HG03196 (cell line): ENCODE measurements around the gene MED27.
A peak's percentile ranks its signal among the peaks of the same experiment; 100 is the strongest.

Experiments
- ATAC-seq: cut with Tn5 transposase; IDR thresholded peaks from one replicate; pipeline ENCODE4 v1.9.1; 2021; ENCODE audit not compliant: unreplicated experiment

The MED27 gene

GRCh38 chr9:132079391-132080091, at the start of gene MED27:
Gene MED27, minus strand, starts transcription at chr9:132079867. Its CDS starts 23 bp downstream, at chr9:132079844.
- peak; percentile 85 for ATAC-seq

- no peak for ATAC-seq
Measured at GRCh38 chr9:132127888-132128534, 48.3 kb upstream of the MED27 start.

GRCh38 chr9:132126680-132127236, 47.1 kb upstream of the MED27 start:
- no peak for ATAC-seq

GRCh38 chr9:132125944-132126679, 46.4 kb upstream of the MED27 start:
- ATAC-seq: no peak

- no peak for ATAC-seq
Measured at GRCh38 chr9:132125361-132125760, 45.7 kb upstream of the MED27 start.

GRCh38 chr9:132124800-132125199, 45.1 kb upstream of the MED27 start:
- no peak for ATAC-seq

GRCh38 chr9:132121021-132121420, 41.4 kb upstream of the MED27 start:
- no peak for ATAC-seq

GRCh38 chr9:132117694-132118093, 38.0 kb upstream of the MED27 start:
- no peak for ATAC-seq

- ATAC-seq: no peak
Measured at GRCh38 chr9:132116583-132116982, 36.9 kb upstream of the MED27 start.

GRCh38 chr9:132114102-132114707, 34.5 kb upstream of the MED27 start:
- no peak for ATAC-seq

- no peak for ATAC-seq
Measured at GRCh38 chr9:132109291-132109690, 29.6 kb upstream of the MED27 start.

GRCh38 chr9:132108728-132109127, 29.1 kb upstream of the MED27 start:
- no peak for ATAC-seq

- ATAC-seq: no peak
Measured at GRCh38 chr9:132099741-132100407, 20.2 kb upstream of the MED27 start.

GRCh38 chr9:132099167-132099566, 19.5 kb upstream of the MED27 start:
- ATAC-seq: no peak

GRCh38 chr9:132094314-132094791, 14.7 kb upstream of the MED27 start:
- no peak for ATAC-seq

- no peak for ATAC-seq
Measured at GRCh38 chr9:132090771-132091170, 11.1 kb upstream of the MED27 start.

- no peak for ATAC-seq
Measured at GRCh38 chr9:132087438-132088030, 7.9 kb upstream of the MED27 start.

- no peak for ATAC-seq
Measured at GRCh38 chr9:132082188-132082587, 2.5 kb upstream of the MED27 start.

GRCh38 chr9:132078699-132079356, 839 bp downstream of the MED27 start:
- ATAC-seq: no peak
